ENCODE measurements around the gene MRPS10. TPM values are rescaled to one million over a fixed set of nuclear protein-coding genes. Genes with fewer than 3 reads are reported as not detected.
A peak's percentile ranks its signal among the peaks of the same experiment; 100 is the strongest.

The MRPS10 gene
- polyA plus RNA-seq (ENCODE audit: insufficient read length in 10 of 10): 10 to 100 TPM; 29.3 to 44.9 (median 34.5) TPM
- long read RNA-seq, donor 1, transcript MRPS10-201 (7 exons, 2,110 nt): major isoform, 15 of 15 reads
- long read RNA-seq, donor 1, partial matches to known transcripts: 0 of 15 reads
- long read RNA-seq, donor 1, other reads (novel, unspliced or antisense): 0 of 15 reads
- long read RNA-seq, donor 2, transcript MRPS10-201 (7 exons, 2,110 nt): major isoform, 16 of 16 reads
- long read RNA-seq, donor 2, partial matches to known transcripts: 0 of 16 reads
- long read RNA-seq, donor 2, other reads (novel, unspliced or antisense): 0 of 16 reads
- long read RNA-seq, donor 3: 0 reads
- long read RNA-seq, donor 4, transcript MRPS10-201 (7 exons, 2,110 nt): major isoform, 12 of 21 reads
- long read RNA-seq, donor 4, partial matches to known transcripts: 0 of 21 reads
- long read RNA-seq, donor 4, other reads (novel, unspliced or antisense): 9 of 21 reads
- long read RNA-seq, donor 5, transcript MRPS10-201 (7 exons, 2,110 nt): major isoform, 11 of 19 reads
- long read RNA-seq, donor 5, partial matches to known transcripts: 8 of 19 reads
- long read RNA-seq, donor 5, other reads (novel, unspliced or antisense): 0 of 19 reads
- long read RNA-seq, donor 6, transcript MRPS10-201 (7 exons, 2,110 nt): major isoform, 14 of 14 reads
- long read RNA-seq, donor 6, partial matches to known transcripts: 0 of 14 reads
- long read RNA-seq, donor 6, other reads (novel, unspliced or antisense): 0 of 14 reads
- long read RNA-seq, donor 7, transcript MRPS10-201 (7 exons, 2,110 nt): major isoform, 21 of 26 reads
- long read RNA-seq, donor 7, partial matches to known transcripts: 0 of 26 reads
- long read RNA-seq, donor 7, other reads (novel, unspliced or antisense): 5 of 26 reads
- long read RNA-seq, donor 8, transcript MRPS10-201 (7 exons, 2,110 nt): major isoform, 9 of 14 reads
- long read RNA-seq, donor 8, partial matches to known transcripts: 0 of 14 reads
- long read RNA-seq, donor 8, other reads (novel, unspliced or antisense): 5 of 14 reads
- long read RNA-seq, donor 9: 0 reads

DNA sequence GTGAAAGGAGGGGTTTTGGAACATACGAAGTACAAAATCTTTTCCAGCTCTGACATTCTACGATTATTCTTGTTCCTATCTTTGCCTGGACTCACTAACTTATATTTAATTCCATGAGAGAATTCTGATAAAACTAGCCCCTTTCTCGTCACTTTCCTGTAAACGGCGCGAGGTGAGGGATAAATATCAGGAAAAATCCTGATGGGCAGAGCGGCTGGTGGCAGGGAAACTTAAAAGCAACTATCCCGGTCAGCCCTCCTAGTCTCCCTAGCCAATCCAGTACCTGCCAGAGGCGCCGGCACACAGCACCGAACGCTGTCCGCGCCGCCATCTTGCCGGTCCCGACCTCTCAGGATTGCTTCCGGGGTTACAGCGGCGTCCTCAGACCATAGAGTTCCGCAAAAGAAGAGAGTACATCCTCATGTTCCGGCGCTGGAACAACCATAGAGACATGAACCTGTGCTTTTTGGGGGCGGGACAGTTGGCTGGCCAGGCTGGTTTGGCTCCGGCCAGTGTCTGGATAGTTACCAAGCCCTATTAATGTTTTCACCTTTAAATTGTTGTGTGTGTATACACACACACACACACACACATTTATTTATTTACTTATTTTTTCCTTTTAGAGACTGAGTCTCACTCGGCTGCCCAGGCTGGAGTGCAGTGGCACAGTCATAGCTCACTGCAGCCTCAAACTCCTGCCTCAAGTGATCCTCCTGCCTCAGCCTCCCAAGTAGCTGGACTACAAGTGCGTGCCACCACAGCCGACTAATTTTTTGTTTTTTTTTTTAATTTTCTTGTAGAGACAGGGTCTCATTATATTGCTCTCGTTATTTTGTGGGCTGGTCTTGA lies at the start of gene MRPS10:
Gene MRPS10, minus strand, starts transcription at position 343 of the 849 bp plus-strand sequence. Its CDS starts 12 bp downstream, at position 331.
- peak; percentile 94 to 96 (median 95) for DNase-seq

DNA sequence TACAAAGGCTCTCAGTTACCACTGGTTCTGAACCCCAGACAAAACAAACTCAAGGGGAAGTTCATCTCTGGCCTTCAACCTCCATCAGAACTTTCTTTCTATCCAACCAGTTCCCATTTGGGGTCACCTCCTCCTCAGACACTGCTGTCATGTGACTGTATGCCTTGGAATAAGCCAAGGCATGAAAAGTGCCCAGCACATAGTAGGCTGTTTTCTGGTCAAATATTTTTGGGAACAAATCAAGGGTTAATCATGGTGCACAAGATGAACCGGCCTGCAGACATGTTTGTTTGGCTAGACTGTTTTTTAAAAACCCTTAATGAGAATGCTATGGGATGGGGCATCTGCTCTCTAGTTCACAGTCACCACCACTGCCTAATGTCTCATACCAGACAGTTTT lies 48.9 kb upstream of the MRPS10 start:
- no peak for DNase-seq

DNA sequence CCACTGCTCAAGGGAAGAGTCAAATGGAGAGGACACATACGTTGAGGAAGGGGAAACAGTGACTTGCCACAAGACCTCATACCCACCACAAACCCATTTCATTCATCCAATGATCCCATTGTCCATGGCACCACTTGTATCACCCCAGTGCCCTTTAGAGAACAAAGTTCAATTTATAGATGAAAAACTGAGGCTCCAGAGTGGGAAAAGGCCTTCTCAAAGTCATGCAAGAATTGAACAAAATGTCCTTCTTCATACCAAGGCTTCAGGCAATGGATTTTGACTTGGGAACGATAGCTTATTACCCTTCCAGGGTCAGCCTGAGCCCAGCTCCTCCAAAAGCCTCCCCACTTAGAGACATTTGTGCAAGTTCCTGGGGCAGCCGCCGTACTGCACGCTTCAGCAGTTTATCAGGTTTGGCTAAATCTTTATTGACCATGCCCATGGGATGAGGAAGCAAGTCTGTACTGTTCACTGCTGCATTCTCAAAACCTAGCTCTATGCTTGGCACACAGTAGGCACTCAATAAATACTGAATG lies 47.3 kb upstream of the MRPS10 start:
- DNase-seq: no peak

DNA sequence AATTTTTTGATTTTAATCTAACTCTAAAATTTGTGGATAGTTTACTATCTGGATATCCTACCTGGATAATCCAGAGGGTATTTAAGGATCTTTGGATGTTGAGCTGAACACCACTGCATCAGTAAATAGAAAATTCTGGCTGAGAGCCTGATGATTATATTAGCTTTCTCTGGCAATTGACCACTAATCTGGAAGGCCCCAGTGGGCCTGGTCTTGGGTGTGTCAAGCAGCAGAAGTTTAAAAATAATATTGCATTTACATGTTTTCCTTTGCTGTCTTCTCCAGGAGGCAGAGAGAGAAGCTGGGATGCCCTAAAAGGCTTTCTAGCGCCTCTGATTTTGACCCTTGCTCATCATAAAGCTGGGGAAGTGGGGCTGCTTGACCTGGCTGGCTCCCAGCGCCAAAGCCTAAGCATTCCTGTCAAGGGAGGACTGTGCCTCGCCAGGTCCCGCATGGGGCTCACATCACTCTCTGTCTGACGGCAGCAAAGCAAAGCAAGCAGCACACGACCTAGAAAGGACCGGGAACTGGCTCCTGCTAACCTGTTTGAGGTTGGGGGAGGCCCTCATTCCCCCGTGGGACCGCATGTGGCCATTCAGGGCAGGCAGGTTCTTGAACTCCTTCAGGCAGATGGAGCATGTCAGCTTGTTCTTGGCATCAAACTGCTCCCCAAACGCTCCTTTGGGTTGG lies 46.6 kb upstream of the MRPS10 start:
- no peak for DNase-seq

DNA sequence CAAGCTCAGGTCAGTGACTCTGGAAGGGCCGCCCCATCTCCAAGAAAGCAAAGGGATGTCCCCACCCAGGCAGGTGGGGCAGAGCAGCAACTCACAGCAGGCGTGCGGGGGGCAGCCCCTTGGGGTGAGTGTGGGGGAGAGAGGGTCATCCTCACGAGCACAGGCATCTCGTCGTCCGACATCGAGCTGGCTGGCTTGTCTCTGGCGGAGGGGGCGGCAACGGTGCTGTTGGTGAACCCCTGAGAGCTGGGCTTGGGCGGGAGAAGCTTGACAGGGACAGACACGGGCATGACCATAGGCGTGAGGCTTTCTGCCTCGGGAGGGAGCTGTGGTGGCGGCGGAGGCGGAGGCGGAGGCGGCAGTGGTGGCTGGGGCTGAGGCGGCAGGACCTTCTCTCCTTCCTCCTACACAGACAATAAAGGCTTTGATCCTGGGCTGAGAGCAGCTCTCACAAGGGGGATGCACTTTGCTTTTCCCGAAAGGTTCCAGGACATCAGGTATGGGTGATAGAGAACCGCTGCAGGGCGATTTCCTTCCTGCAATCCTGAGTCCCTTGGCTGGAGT lies 45.6 kb upstream of the MRPS10 start:
- no peak for DNase-seq

DNA sequence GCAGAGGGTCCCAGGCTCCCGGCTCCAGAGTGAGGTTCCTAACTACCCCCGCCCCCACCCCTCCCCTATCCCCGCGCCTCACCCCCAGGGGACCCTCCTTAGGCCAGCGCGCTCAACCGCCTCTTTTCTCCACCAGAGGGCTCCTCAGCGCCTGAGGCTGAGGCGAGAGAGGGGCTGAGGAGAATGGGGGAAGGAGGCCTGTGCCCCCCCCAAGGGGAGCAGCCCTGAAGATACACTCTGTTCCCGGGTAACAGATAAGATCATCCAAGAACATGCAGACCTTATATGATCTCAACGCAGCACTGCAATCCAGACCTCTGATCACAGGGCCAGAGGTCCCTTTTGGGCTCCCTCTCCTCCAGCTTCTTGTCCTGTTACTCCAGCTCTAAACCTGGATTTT lies 43.3 kb upstream of the MRPS10 start:
- DNase-seq: peak in 1 of 3 donors; percentile 63

DNA sequence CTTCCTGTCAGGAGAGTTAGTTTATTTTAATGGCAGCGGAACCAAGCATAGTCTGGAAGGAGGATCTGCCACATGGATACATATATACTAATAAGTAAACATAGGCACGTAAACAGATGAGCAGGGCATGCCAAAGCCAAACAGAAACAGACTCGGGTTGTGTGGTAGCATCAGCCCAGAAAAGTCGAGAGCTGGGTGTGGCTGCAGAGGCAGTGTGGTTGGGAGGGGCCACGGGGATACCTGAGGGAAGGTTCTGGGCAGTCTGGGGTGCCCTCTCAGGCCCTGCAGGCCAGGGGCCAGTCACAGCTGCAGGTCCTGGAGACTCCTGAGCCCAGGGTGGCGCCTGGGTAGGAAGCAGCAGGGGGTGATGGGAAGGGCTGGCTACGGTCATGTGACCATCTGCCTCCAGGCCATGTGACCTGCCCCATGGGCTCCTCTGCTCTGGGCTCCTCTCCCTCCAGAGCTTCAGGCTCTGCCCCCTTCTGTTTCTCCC lies 42.8 kb upstream of the MRPS10 start:
- DNase-seq: peak in 1 of 3 donors; percentile 63

DNA sequence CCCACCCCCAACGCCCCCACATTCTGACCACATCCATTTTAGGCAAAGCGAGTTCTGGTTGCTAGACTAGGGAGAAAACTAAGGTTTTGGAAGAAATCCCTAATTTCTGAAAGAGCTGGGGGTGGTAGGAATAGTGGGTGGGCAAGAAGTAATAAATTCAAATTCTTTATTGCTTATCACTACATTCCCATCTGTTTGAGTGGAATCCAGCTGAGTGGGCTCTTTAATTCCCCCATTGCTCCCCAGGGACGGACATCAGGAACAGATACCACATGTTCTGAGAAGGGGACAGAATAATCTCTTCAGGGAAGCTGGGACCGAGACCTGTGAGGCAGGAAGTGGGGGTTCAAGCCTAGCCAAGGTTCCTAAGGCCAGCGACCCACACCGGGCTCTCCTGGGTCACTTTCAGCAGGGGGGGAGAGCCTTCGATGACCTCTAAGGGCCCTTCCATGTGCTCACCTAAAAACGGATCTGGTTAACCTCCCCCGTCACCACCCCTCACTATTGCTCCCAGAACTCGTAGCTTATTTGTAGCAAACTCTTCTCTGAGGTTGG lies 42.3 kb upstream of the MRPS10 start:
- DNase-seq: peak in 1 of 3 donors; percentile 66

DNA sequence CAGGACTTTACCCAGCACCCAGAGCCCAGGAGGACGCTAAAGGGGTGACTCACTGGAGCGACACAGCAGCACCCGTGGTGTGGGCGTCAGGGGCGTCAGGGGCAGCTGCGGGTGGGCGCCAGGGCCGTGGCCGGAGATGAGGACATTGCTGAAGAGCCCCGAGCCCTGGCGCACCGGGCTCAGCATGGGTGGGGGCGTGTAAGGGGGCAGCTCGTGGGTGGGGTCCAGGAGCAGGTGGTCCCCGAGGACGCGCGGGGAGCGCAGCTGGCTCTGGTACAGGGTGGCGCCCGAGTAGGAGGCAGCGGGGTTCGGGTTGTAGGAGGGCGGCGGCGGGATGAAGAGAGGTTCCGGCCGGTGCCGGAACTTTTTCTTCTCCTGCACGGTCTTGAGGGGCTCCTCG lies 41.6 kb upstream of the MRPS10 start:
- DNase-seq: no peak

DNA sequence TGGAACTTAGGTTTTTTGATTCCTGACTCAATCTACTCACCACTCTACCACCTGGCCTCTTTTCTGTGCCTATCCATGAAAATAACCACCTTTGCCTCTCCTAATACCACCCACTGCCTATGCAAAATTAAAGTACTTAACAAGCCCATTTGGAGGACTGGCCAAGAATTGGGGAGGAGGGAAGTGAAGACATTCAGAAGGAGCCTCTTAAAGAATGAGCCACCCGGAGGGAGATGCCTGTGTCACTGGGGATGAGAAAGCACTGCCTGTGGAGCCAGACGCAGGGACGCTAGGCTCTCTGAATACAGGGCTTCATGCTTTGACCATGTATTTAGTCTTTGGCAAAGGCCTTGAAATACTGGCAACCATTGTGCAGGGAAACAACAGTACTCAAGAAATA lies 40.0 kb upstream of the MRPS10 start:
- no peak for DNase-seq

DNA sequence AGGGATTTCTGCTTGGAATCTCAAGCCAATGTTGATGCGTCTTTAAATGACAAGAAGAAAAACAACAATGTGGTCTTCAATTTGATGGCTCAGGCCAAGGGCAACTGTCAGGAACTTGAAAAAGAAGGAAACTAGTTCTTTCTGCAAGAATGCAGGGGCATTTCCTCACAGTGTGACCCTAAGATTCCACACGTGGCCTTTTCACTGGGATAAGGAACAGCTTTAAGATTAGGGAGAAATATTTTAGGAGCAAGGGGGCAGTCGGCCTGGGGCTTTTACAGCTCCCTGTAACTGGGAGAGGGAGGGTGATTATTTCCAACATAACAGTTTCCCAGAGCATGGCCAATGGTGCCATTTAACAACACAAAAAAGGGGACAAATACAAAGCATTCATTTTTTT lies 39.4 kb upstream of the MRPS10 start:
- DNase-seq: no peak

DNA sequence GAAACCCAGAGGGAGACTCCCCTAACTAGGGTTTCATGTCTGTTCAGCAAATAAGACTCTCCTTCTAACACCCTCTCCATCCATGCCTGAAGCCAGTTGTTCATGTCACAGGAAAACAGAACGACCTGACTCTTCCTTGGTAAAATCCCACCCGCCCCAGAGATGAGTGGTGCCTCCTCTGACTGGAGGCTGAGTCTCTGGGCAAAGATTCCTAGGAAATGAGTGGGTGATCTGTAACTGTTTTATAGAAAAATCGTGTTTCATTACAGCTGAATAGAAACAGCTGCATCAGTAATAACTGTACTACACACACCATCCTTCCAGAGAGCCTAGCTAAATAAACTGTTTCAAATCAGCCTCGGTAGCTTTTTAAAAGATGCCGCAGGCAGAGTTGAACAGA lies 37.4 kb upstream of the MRPS10 start:
- DNase-seq: no peak

DNA sequence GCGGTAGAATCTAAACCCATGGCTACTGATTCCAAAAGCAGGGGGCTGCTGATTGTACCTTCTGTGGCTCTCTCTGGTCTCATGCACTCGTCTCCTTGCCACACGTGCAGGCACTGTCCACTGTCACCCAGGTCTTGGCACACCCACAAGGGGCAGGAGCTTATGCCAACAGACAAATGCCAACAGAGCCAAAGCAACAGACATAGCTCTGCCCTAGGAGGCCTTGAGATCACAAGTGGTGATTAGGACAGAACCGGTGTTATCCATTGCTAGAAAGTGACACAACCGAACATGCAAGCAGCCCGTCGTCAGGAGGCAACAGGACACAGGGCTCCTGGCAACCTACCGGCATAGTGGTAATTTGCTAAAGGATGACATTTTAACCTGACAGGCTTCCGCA lies 36.8 kb upstream of the MRPS10 start:
- no peak for DNase-seq

DNA sequence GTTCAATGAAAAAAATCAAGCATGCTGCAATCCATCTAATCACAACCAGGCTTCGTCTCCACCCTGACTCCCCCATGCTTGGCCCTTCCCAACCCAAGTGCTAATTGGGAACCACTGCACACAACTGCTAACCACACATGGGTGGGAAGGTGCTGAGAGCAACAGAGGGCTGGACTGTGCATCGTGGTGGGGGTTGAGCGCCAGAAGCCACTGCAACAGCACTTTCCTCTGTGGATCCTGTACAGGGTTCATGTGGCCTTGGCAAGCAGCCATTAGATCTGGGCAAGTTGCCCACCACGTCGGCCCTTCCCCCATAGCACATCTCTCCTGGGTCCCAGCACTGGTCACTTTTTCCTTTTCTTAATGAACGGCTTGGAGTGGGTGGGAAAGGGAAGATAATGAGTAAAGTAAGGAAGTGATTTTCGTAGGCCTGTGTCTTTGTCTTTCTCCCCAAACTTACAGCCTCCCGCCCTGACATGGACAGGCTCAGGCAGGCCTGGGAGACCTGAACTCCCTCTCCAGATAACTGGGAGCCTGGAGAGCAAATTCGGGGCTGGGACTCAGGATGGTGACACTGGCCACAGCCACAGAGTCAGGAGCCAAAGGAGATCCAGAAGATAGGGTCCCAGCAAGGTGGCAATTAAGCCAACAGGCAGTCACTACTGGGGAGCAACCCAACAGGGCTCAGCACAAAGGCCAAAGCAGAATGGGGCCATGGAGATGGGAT lies 34.4 kb upstream of the MRPS10 start:
- peak; percentile 58 to 93 (median 78) for DNase-seq

DNA sequence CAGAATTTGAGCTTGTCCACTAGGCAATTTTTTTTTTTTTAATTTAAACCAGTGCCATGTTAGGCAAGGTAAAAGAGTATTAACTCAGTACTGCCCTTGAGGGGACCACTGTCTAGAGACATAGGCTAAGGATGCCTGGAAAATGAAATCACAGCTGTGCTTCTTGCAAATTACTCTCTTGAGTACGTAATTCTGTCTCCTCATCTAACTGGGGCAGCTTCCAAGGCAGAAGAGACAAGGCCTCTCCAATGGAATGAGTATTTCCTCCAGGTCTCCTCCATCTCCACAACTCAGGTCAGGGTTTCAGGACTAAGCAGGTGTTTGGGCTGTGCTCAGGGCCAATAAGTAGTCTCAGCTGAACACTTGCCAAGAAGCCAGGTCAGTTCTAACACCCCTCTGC lies 33.8 kb upstream of the MRPS10 start:
- DNase-seq: peak in 2 of 3 donors; percentile 47 to 49

DNA sequence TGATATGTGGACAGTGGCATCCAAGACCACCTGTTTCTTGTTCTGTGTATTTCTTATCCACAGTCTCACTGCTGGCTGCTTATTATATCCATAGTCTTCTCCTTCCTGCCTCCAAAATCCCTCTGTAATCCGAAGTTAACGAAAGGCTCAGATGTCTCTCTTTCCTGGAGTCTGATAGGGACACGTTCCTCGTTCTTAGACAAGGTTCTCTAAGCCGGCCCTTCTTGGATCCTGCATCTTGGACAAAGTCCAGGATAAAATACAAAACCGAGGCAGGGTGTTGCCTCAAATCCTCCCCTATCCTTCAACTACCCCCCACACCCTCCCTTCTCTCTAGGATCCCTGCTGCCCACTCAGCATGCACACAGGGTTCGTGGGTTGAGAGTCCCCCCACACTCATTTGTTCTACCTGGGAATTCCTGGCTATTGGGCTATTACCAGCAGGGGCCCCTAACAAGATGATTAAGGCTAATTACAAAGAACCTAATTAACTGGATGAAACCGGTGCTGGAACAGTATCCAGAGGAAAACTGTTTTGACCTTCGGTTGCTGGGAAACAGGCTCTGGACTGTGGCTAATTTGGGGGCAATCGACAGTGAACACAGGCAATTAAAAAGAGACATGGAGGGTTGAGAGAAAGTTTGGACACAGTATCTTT lies 32.7 kb upstream of the MRPS10 start:
- DNase-seq: peak in 1 of 3 donors; percentile 54

DNA sequence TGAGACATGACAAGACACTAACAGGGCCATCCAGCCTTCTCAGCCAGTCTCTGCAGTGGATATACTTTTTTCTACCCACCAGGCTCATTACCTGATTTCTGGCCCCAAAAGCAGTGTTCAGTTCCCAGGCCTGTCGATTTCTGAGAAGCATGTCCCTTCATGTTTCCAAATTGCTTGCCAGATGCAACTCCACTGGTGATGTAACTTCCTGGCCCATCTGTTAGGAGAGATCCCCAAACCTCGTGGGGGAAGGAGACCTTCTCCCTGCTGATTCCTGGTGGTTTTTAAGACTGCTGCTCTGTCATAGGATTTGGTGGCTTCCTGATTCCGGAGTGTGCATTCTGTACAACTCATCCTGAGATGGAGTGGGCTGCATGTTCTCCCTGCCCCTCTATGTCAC lies 31.6 kb upstream of the MRPS10 start:
- DNase-seq: peak in 2 of 3 donors; percentile 37 to 61

DNA sequence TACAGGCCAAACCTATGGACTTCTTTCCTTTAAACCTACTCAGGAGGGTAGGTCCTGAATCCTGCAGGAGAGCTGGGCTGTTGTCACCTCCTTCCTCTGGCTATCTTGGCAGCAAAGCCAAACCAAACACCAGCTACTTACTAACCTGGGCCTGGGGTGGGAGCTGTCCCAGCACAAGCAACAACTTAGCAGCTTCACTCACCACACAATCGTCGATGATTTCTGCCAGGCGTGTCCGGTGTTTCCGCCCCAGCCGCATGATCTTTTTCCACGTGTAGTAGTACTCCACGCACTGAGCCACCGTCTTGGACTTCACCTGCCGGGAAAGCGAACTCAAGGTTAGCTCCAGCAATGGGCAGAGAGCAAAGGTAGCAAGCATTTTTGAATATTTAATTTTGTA lies 25.4 kb upstream of the MRPS10 start:
- no peak for DNase-seq

All from muscle of back (tissue), 13 donors.